Measurements from ENCODE around the gene HIPK2.

HIPK2 gene

DNA sequence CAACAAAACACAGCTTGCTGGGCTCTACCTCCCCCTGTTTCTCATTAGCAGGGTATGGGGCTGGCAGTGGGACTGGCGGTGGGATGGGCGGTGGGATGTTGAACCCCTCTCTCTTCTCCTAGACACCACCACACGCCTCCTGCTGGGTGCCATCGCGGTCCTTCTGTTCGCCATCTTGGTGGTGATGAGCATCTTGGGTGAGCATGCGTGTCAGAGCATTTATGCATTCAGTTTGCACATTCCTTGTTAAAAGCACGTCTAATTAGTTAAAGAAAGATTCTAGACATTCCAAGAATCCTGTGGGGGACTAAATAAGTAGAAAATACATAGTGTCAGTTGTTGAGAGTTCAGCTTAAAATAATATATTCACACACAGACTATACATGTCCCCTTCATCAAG is 241.6 kb downstream of the HIPK2 start:
- no peak for DNase-seq (ENCODE audit: low spot score)

DNA sequence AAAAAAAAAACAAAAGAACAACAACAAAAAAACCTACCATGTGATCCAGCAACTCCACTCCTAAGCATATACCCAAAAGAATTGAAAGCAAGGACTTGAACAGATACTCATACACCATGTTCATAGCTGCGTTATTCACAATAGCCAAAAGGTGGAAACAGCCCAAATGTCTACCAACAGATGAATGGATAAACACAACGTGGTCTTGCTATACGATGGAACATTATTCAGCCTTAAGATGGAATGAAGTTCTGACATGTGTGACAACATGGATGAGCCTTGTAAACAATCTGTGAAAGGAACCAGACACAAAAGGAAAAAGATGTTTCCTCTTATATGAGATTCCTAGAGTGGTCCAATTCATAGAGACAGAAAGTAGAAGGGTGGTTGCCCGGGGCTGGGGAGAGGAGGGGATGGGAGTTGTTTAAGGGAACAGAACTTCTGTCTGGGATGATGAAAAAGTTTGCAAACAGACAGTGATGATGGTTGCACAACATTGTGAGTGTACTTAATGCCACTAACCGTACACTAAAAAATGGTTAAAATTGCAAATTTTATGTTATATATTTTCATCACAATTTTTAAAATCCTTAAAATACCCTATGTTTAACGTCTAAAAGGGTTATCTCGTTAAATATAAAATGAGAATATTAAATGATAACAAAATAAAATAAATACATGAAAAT is 242.7 kb downstream of the HIPK2 start:
- no peak for DNase-seq (ENCODE audit: low spot score)

DNA sequence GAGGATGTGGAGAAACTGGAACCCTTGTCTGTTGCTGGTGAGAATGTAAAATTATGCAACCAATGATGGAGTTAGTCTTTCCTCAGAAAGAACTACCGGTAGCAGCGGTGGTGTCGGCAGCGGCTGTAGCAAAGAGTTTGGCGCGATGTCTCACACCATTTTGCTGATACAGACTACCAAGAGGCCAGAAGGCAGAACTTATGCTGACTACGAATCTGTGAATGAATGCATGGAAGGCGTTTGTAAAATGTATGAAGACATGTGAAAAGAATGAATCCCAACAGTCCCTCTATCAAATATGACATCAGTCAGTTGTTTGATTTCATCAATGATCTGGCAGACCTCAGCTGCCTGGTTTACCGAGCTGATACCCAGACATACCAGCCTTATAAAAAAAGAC is 243.7 kb downstream of the HIPK2 start:
- no peak for DNase-seq (ENCODE audit: low spot score)

DNA sequence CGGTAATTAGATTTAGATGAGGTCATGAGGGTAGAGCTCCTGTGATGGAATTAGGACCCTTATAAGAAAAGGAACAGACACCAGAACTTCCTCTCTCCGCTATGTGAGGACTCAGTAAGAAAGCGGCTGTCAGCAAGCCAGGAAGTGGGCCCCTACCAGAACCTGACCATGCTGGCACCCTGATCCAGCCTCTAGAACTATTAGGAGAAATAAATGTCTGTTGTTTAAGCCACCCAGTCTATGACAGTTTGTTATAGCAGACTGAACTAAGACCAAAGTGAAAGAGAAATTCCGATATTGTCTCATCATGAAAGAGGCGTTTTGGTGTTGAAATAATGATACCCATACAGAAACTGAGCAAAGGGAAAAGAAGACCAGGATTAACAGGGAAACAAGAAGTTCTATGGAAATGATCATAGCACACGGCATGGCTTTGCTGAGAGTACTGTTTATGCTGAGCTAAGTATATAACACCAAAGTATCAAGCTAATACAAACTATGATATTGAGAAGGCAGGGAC is 245.1 kb downstream of the HIPK2 start:
- DNase-seq (ENCODE audit: low spot score) = no peak

DNA sequence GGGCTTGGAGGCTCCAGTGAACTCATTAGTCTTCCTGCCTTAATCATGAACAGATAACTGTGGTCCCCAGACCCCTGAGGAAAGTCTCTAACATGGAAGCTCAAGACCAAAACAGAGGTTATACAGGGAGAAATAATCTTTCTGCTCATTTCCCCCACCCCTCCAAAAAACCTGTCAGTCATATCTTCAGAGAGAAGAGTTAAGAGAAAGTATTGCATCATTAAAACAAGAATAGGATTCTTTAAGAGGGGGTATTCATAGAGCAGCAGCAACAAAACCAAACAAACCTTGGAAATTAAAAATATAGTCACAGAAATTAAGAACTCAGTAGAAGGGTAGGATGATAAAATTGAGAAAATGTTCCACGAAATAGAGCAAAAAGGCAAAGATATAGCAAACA is 246.7 kb downstream of the HIPK2 start:
- DNase-seq (ENCODE audit: low spot score) = no peak

DNA sequence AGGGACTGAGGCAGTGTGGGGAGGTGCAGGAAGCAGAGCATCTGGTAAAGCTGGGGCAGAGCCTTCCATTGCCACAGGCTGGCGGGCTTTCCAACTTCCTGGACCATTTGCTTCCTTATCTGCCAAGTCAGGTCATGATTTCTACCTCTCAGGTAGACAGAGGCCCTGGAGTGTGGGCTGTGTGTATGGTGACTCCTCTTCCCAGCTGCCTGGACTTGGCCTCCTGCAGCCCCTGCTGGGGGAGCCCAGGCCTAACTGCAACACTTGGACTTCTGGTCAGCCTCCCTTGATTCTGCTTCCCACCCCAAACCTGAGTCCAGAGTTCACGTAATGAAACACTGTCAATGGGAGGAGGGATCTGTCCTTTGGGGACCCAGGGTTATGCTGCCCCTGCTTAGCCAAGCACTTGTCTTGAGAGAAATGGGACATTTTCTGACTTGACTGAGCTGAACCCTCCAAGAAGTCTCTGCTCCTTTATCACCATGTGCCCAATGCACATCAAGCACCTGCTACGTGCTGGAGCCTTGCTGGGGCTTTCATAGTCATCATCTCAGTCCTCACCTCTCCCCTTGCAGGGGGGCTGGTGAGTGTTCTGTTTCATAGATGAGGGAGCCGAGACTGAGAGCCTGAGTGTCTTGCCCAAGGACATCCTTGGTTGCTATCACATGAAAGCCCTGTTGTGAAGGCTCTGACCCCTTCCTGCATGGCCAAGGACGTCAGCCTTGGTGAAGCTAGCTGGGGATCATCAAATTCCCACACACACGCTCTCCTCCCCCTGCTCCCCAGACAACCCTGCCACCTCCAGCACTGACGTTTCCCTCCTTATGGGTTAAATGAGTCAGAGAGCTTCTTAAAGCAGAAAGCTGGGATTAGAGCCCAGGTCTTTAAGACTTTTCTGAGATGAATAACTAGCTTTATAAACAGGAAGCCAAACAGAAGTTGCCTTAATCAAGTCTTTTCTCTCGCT is 250.9 kb downstream of the HIPK2 start:
- DNase-seq (ENCODE audit: low spot score) = no peak

DNA sequence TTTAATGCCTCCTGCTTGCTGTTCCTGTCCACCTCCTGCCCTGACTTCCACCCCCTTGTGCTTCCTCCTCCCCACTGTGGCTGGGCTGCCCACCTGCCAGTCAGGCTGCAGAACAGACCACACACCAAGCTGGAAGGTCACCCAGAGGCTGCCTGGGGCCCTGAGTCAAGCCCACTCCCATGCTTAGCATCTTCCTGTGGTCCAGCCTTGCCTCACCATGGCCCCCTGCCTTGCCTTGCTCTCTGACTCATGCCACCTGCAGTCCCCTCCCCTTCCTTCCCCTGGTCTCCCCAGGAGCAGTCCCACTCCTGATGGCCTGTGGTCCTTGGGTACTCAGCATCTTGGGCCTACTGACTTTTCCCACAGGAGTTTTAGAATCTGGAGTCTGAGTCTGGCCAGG is 252.0 kb downstream of the HIPK2 start:
- DNase-seq (ENCODE audit: low spot score) = no peak

DNA sequence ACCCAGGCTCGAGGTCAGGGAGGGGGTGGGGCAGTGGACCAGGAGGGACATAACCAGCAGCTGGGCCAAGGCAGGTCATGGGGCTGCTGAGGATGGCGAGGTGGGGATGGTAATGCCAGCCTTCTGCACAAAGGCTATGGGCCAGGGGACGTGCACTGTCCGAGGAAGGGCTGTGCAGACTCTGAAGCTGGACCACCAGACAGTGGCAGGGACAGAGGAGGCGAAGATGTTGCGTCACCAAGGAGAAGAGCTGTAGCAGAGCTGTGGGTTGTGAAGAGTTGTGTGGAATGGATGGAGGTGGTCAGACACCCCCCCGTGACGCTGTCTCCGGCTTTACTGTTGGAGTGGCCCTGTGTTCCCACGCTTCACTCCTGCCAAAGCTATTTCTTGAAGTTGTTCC is 252.6 kb downstream of the HIPK2 start:
- DNase-seq (ENCODE audit: low spot score) = no peak

DNA sequence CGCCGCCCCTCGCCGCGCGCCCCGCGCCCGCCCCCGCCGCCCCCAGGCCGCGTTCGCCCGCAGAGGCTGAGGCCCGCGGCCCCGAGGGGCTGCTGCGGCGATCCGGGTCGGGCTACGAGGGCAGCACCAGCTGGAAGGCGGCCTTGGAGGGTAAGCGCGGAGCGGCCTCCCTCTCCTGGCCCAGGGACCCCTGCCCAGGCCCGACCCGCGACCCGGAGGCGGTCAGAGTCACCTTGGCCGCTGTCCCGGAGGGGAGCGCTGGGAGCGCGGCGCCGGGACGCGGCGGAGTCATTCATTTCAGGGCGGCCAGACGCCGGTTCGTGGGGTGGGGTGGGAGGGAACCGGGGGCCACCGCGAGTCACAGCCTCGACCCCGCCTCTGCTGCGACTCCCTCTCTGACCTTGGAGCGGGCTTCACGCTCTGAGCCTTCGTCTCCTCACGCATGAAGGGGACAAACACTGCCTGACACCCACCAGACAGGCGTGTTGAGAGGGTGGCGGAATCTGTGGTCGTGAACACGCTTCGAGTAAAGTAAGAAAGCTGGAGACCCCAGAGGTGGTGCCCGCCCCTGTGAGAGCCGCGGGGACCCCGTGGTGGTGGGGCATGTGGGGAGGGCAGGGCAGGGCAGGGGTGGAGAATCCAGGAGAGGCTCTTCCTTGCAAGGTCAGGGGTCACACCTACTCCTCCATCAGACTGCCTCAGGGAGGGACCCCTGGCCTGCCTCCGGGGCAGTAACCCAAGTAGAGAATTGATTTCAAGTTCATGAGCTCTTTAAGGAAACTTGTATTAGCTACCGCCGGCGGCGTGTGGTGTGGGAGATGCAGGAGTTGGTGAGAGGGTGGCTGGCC is 253.6 kb downstream of the HIPK2 start:
- no peak for DNase-seq (ENCODE audit: low spot score)

DNA sequence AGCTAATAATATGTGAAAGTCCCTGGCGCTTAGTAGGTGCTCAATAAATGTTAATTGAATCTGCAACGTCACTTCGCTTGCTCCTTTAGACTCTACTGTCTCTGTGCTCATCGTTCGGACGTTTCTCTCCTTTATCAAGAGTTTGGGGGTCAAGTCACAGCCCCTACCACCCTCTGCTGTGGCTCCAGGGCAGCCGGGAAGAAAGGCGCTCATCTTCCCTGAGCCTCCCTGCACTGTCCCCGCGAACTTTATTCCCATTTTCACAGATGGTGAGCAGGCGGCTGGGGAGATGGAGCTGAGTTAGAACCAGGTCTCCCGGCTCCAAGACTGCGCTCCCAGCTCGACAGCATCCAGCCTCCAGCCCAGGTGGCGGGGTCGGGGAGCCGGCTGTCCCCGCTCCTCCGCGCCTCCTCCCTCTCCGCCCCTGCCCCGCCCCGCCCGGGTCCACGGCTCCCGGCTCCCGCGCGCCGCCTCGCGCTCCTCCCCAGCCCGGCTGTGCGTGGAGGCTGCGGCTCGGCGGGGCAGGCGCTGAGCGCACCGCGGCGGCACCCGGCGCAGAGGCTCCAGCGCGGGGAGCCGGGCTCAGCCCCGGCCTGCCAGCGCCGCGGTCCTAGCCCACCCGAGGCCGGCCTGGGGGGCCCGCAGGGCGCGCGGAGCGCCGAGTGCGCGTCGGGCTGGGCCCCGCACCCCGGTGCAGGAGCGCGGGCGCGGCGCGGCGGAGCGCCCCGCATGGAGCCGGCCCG is 254.4 kb downstream of the HIPK2 start, which contains the start of gene CLEC2L:
Gene CLEC2L, plus strand, starts transcription at position 487 of the 743 bp plus-strand sequence. Its CDS starts 243 bp downstream, at position 730.
- DNase-seq (ENCODE audit: low spot score) = peak; percentile 63

DNA sequence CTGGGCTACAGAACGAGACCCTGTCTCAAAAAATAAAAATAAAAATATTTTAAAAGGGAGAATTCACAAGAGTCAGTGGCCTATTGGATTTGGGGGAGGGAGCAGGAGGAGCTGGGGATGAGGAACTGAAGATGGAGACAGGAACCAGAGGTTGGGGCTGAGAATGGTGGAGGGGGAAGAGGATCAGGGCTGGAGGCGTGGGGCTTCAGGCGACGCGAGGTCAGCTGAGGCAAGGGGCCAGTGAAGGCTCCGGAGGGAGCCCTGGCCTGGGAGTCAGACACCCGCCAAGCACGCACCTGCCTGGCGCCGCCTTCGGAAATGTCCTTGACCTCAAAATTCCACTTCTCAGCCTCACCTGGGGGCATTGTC is 255.0 kb downstream of the HIPK2 start:
- DNase-seq (ENCODE audit: low spot score) = peak; percentile 12

DNA sequence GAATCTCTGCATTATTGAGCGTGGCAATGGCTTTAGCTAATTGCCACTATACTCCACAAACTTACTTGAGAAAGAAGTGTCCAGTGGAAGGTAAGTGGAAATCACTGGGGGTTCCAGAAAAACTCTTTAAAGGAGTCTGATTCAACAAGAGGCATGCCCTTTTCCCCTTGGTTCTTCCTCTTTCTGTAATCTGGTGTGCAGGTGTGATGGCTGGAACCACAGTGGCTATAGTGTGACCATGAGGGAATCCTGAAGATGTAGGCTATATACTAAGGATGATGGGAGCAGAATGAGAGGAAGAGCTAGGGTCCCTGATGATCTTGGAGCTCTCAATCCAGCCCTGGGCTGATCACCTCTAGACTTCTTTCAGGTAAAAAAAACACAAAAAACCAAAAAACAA is 256.4 kb downstream of the HIPK2 start:
- DNase-seq (ENCODE audit: low spot score) = no peak

DNA sequence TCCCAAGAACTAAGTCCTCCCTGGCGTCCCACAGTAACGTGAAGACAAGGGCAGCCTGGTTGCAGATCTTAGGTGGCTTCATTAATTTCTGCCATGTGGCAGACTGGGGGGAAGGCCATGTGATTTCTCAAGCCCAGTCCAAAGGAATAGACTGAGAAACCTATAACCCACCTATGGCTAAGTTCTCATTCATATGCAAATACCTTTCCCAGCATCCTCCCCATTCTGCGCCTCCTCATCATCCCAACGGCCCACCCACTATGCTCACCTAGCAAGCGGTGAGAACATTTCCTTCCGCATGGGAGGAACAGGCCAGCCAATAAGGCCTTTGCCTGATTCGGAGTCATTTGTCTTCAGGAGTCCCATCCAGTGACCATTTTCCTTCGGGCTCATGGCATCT is 262.5 kb downstream of the HIPK2 start:
- DNase-seq (ENCODE audit: low spot score) = no peak

Data from ecto neural progenitor cell (in vitro differentiated cells).